PC-9 (cell line): ENCODE data around the gene ENPEP. TPM values are rescaled to one million over a fixed set of nuclear protein-coding genes. Genes with fewer than 3 reads are reported as not detected.
A peak's percentile ranks its signal among the peaks of the same experiment; 100 is the strongest.

Experiments
- BruUV-seq: library from RNA; stranded (reverse); fragments of 400-500 nt; replicated peaks from 2 replicates; lab custom pipeline; 2021; lab: Mats Ljungman, UMichigan
- CTCF ChIA-PET: fragments of 300-600 bp; sonication (Branson Sonifier 250); formaldehyde crosslinking; loops from one replicate; lab custom pipeline; 2022; ENCODE audit warnings: antibody characterized with exemption; lab: Charles Lee
- POLR2A ChIA-PET: fragments of 300-600 bp; sonication (Branson Sonifier 250); formaldehyde crosslinking; loops from one replicate; lab custom pipeline; 2022; ENCODE audit warnings: antibody characterized with exemption; ENCODE audit not compliant: unreplicated experiment; lab: Charles Lee
- DNase-seq, 2 experiments: peaks; one replicate each; pipeline versions ENCODE4 v3.0.0 to v3.0.0-alpha.2; 2015 to 2022; ENCODE audit warnings: mixed read lengths in 1 of 2
- H2AFZ ChIP-seq: fragments of 200-600 bp; sonication (generic); 2 replicates; pipeline ENCODE4 v1.8.1; 2017; ENCODE audit warnings: antibody characterized with exemption
- H3F3A ChIP-seq: fragments of 200-600 bp; sonication (generic); 2 replicates; pipeline ENCODE4 v1.8.1; 2017; ENCODE audit warnings: antibody characterized with exemption, mild to moderate bottlenecking, low read depth; ENCODE audit not compliant: insufficient read depth
- H3K27ac ChIP-seq: fragments of 200-600 bp; sonication (generic); 2 replicates; pipeline ENCODE4 v1.6.1; 2016; ENCODE audit warnings: mixed run types
- H3K27me3 ChIP-seq: fragments of 200-600 bp; sonication (generic); 2 replicates; pipeline ENCODE4 v1.6.1; 2016; ENCODE audit warnings: low read depth, mixed run types; ENCODE audit not compliant: insufficient read depth
- H3K36me3 ChIP-seq: fragments of 200-600 bp; sonication (generic); 2 replicates; pipeline ENCODE4 v1.6.1; 2016; ENCODE audit warnings: low read depth, mixed run types
- H3K4me1 ChIP-seq: fragments of 200-600 bp; sonication (generic); replicated peaks from 2 replicates; pipeline ENCODE4 v1.6.1; 2016; ENCODE audit warnings: mixed run types; ENCODE audit not compliant: insufficient read depth
- H3K4me2 ChIP-seq: fragments of 200-600 bp; sonication (generic); 2 replicates; pipeline ENCODE4 v1.6.1; 2017; ENCODE audit warnings: mixed run types
- H3K4me3 ChIP-seq: fragments of 200-600 bp; sonication (generic); 2 replicates; pipeline ENCODE4 v1.6.1; 2016; ENCODE audit warnings: mixed run types
- H3K79me2 ChIP-seq: fragments of 200-600 bp; sonication (generic); 2 replicates; pipeline ENCODE4 v1.6.1; 2017; ENCODE audit warnings: low read depth, mixed run types
- H3K9me2 ChIP-seq: fragments of 200-600 bp; sonication (generic); 2 replicates; pipeline ENCODE4 v1.8.1; 2017; ENCODE audit warnings: mild to moderate bottlenecking; ENCODE audit not compliant: insufficient read depth
- H3K9me3 ChIP-seq: fragments of 200-600 bp; sonication (generic); 2 replicates; pipeline ENCODE4 v1.8.1; 2016; ENCODE audit warnings: low read depth; ENCODE audit not compliant: insufficient read depth
- H4K20me1 ChIP-seq: fragments of 200-600 bp; sonication (generic); 2 replicates; pipeline ENCODE4 v1.8.1; 2017; ENCODE audit not compliant: insufficient read depth
- CTCF ChIP-seq: fragments of 200-600 bp; sonication (generic); conservative IDR thresholded peaks from 2 replicates; pipeline ENCODE4 v1.6.1; 2017; ENCODE audit warnings: mixed run types, antibody characterized with exemption, mild to moderate bottlenecking, moderate library complexity
- EZH2 ChIP-seq: fragments of 200-600 bp; sonication (generic); IDR thresholded peaks from 2 replicates; pipeline ENCODE4 v1.8.0; 2017; ENCODE audit warnings: antibody characterized with exemption, low read depth
- intact Hi-C: fragments of 100-400 bp; cut with micrococcal nuclease; formaldehyde crosslinking; loops from one replicate; pipeline ENCODE4 v1.10.0; 2022; ENCODE audit not compliant: unreplicated experiment
- total RNA-seq: library from RNA; stranded (reverse); gene quantifications from 2 replicates; pipeline ENCODE4 v1.2.3, GENCODE V29; 2021

Gene ENPEP
- total RNA-seq, 1 experiment from 2014 or later, result not detected

- Histone ChIP-seq H3K27ac (no peak overlapping the region), H2AFZ (no peak overlapping the region), H3F3A (peaks cover 10% of the 10 kb centered on the region), H3K36me3 (no peaks in the 10 kb centered on the region), H3K27me3 (no peaks in the 10 kb centered on the region), H3K4me2 (no peak overlapping the region), H4K20me1 (no peaks in the 10 kb centered on the region), H3K4me1 (peaks cover 14% of the 10 kb centered on the region), H3K9me3 (no peaks in the 10 kb centered on the region), H3K4me3 (no peak overlapping the region), H3K9me2 (no peaks in the 10 kb centered on the region), H3K79me2 (no peaks in the 10 kb centered on the region)
- no peak for DNase-seq
- intact Hi-C loops, result no loop called here
- POLR2A ChIA-PET, result no interaction called here
- CTCF ChIA-PET, result interaction anchor here (0.5 kb wide), 1 partner anchor 8 kb away, joined by 3 read pairs; no protein-coding TSS in a partner anchor
- BruUV-seq, result no TSS peak
- TF ChIP-seq CTCF (no peak), EZH2 (no peak)
Measured at GRCh38 chr4:110544594-110544993, 68.6 kb downstream of the ENPEP start.

DNA sequence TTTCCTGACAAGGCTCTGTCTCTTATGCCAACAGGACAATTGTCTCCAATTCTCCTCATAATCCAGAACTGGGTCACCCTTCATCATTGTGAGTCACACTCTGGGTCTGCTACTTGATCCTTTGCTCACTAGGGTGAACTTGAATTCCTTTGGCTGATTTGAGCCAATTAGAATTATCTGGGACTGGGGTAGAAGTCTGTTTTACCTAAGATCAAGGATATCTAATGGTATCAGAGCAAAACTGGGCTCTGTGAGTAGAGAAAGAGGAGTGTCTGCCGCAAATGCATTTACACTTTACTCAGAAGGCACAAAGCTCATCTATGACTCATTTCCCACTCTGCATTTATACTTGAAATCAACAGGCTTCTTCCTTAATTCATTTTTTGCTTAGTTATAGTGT, 74.3 kb downstream of the ENPEP start:
- Histone ChIP-seq H3K9me3 (no peaks in the 10 kb centered on the region), H3K79me2 (no peaks in the 10 kb centered on the region), H3F3A (no peaks in the 10 kb centered on the region), H3K36me3 (no peaks in the 10 kb centered on the region), H3K4me2 (no peak overlapping the region), H3K4me3 (no peak overlapping the region), H3K9me2 (no peaks in the 10 kb centered on the region; the same call in 1 of the 2 replicates), H3K27me3 (no peaks in the 10 kb centered on the region), H3K27ac (no peak overlapping the region), H3K4me1 (no peaks in the 10 kb centered on the region; the same call in 1 of the 2 replicates), H4K20me1 (no peaks in the 10 kb centered on the region), H2AFZ (no peak overlapping the region)
- no TSS peak for BruUV-seq
- intact Hi-C loops, result no loop called here
- ChIA-PET POLR2A (no interaction called here), CTCF (no interaction called here)
- peak in 1 of 2 experiments; percentile 34 for DNase-seq
- TF ChIP-seq CTCF (no peak), EZH2 (no peak)

DNA sequence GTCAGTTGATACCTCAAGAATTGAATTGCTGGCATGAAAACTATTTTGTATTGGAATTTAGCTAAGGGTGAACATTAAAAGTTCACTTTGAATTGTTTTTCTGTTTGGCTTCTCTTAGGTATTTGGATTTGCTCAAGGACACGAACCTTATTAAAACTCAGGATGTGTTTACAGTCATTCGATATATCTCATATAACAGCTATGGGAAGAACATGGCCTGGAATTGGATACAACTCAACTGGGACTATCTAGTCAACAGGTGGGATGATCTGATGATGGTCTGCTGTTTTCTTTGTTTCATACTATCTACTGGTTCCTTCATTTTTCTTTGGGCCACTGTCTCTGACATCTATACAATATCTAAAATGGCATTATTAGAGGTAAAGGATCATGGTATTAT, 77.2 kb downstream of the ENPEP start:
- Histone ChIP-seq H3K4me3 (no peak overlapping the region), H3K27ac (no peak overlapping the region), H4K20me1 (no peaks in the 10 kb centered on the region), H3K9me3 (no peaks in the 10 kb centered on the region), H3F3A (no peaks in the 10 kb centered on the region), H3K9me2 (no peaks in the 10 kb centered on the region; the same call in 1 of the 2 replicates), H3K36me3 (no peaks in the 10 kb centered on the region), H3K4me1 (no peaks in the 10 kb centered on the region; the same call in 1 of the 2 replicates), H2AFZ (no peak overlapping the region), H3K27me3 (no peaks in the 10 kb centered on the region), H3K4me2 (no peak overlapping the region), H3K79me2 (no peaks in the 10 kb centered on the region)
- BruUV-seq, result no TSS peak
- intact Hi-C loops, result no loop called here
- POLR2A ChIA-PET, result no interaction called here
- TF ChIP-seq EZH2, result no peak
- no peak for TF ChIP-seq CTCF
- CTCF ChIA-PET, result interaction anchor here (0.6 kb wide), 1 partner anchor 8 kb away, joined by 3 read pairs; no protein-coding TSS in a partner anchor
- no peak for DNase-seq
